CD1c-positive myeloid dendritic cell (primary cell): ENCODE measurements around the gene FBXL16.

ENCODE experiments used
- DNase-seq: peaks from one replicate; pipeline ENCODE4 v3.0.0-alpha.2; 2016; ENCODE audit errors: extremely low spot score

FBXL16 gene

DNA sequence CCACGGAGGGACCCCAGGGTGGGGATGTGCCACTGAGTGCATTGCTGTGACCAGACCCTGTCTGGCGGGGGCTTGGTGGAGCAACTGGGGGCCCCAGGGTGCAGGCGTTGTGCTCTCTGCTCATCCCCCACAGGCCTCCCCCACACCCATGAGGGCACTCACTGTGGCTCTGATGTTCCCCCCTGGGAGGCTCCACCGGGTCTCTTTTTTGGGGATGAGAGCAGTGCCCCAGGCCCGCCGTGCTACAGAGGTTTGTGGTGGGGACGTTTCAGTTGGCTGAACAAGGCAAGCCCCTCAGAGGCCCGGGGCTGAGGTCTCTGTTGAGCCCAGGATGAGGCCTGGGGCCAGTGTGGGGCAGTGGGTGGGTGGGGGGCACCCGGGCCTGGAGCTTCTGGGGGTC, 18.1 kb upstream of the FBXL16 start:
- no peak for DNase-seq

DNA sequence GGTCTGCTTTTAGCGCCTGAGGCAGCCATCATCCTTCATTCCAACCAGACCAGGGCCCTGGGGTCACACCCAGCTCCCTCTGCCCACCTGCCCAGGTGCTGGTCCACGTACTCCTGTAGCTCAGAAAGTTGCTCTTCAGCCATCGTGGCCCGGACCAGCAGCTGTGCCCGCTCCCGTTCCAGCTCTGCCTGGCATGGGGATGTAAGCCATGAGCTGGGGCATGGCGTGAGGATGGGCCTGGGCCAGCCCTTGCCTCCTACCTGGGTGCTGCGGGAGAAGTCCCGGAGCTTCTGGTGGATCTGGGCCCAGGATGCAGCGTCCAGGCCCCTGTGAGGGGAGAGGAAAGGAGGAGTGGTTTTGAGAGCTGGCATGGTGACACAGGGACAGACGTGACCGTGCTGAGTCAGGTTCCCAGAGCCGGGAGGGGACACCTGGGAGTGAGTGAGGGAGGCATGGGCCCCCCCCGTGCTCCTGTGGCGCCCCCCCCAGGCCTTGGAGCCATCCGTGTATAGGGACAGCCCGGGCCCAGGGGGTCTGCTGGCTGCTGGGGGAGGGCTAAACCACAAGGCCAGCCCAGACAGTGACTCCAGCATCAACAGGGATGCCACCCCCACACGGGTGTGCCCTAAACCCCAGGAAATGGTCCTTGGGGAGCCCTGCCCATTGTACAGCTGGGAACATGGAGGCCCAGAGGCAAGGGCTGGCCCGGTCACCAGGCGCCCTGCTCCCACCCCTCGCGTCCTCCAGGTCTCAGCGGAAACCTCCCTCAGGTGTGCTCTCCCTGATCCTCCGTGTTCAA, 17.4 kb upstream of the FBXL16 start:
- no peak for DNase-seq

DNA sequence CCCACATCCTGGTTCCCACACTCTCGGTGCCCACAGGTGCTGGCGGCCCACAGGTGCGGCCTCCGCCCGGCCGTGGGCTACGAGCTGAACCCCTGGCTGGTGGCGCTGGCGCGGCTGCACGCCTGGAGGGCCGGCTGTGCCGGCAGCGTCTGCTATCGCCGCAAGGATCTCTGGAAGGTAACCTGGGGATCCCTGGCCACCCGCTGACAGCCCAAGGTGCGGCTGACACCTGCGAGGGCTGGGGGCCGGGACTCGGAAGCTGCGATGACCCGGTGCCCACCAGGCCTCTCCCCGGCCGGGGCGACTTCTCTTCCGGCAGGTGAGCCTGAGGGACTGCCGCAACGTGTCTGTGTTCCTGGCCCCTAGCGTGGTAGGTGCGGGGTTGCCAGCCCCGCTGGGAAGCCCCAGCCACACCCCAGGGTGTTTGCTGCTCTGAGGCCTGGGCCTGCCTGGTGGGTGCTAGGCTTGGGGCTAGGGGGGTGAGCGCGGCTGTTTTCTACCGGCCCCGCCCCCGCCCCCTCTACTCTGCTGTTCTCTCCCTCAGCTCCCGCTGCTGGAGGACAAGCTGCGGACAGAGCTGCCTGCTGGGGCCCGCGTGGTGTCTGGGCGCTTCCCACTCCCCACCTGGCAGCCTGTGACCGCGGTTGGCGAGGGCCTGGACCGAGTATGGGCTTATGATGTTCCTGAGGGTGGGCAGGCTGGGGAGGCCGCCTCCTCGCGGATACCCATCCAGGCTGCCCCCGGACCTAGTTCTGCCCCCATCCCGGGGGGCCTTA, 16.4 kb upstream of the FBXL16 start:
- DNase-seq: no peak

DNA sequence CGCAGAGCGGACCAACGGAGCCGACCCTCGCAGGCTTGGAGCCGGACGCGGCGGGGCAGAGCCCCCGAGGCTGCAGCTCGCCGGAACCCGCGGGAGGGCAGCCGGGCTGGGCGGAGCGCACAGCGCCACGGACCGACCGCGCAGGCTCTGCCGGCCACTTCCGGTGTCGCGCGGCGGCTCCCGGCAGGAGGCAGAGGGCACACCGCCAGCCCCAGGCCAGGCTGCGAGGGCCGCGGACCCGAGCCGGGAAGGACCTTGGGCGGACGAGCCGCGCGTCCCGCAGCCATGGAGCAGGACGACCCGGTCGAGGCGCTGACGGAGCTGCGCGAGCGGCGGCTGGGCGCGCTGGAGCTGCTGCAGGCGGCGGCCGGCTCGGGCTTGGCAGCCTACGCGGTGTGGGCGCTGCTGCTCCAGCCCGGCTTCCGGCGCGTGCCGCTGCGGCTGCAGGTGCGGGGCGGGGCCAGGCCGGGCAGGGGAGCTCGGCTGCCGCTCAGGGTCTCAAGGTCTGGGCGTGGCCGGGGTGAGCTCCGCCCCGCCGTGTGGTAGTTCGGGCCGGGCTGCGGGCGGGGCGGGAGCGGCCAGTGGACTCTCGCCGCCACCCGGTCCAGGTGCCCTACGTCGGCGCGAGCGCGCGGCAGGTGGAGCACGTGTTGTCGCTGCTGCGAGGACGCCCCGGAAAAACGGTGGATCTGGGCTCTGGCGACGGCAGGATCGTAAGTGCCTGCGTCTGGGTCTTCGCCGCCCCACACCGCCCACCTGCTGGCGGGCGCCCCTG, 15.6 kb upstream of the FBXL16 start, which contains the start of gene ANTKMT:
Gene ANTKMT (plus strand): TSS at position 157 of the 775 bp plus-strand sequence. CDS start 129 bp downstream, at position 286.
- DNase-seq: peak; percentile 76

DNA sequence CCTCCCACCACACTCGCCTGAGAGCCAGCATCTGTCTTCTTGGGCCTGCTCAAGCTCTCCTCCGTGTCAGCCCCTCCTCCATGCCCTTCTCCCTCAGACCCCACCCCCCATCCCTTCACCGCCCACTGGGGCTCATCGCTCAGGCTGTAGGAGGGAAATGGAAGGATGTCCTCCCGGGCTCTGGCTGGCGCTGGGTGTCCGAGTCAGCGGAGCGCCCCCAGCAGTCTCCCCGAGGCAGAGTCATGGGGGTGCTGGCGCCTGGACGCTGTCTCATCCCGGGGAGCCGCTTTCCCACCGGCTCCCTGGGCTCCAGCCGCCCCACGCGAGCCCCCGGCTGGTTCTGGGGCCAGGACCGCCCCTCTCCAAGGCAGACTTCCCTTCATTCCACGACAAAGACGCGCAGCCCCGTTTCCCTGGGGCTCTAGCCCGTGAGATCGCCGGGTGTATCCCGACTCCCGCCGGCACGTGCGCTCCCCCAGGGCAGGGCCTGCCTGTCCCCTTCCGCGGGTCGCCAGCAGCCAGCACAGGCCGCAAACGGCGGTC, 14.9 kb upstream of the FBXL16 start:
- peak; percentile 45 for DNase-seq

DNA sequence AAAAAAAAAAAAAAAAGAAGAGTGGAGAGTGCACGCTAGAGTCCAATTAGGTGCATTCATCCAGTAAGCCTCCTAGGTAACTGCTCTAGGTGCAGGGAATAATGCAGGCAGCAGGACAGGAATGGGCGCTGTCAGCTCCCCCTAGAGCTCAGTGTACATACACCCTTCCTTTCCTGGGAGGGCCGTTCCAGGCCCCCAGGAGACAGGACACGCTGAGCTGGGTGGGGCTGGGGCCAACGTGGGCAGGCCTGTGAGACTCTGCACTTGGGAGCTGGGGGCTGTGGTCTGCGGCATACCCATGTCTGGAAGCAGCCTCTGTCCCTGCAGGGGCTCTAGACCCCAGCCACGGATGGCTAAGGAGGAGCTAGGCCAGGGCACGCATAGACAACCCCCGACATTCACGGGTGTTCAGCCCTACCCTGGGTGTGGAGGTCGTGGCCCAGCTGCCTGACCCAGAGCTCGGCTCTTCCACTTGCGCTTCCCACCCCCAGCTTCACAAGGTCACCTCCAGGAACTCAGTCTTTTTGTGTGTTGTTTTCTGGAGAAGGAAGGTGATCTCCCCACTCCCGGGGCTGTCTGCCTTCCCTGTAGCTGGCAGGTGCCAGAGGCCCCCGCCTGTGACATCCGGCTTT, 14.3 kb upstream of the FBXL16 start:
- DNase-seq: no peak

DNA sequence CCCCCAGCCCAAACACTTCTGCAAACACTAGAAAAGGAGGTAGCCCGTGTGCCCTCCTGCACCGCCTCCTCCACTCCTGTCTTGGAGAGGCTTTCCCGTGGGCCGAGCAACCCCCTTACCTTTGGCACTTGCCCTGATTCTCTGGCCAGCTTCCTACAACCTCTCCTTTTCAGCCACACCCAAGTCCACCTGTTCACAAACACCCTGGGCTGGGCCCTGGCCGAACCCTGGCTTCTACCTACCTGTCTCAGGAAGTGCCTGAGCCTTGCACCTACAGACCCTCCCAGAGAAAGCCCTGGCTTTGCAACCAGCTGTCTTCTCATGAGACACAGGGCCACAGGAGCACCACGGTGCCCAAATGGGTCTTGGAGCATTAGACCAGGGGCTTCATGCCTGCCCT, 13.3 kb upstream of the FBXL16 start:
- DNase-seq: no peak

DNA sequence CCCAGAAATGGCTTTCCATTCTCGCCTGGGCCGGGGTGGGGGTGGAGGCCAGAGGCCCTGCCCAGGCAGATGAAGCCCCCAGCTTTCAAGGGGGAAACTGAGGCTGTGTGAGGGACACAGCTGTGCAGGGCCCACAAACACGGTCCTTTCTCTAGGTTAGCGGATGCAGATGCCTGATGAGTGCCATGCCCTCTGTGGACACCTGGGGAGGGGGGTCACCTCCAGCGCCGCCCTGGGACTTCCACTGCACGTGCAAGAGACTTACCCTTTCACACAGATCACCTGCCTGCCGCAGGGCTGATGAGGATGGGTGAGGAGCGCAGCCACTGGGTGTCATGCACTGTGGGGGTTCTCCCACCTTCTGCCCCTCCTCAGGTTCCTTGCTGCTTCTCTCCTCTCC, 12.8 kb upstream of the FBXL16 start:
- DNase-seq: no peak

DNA sequence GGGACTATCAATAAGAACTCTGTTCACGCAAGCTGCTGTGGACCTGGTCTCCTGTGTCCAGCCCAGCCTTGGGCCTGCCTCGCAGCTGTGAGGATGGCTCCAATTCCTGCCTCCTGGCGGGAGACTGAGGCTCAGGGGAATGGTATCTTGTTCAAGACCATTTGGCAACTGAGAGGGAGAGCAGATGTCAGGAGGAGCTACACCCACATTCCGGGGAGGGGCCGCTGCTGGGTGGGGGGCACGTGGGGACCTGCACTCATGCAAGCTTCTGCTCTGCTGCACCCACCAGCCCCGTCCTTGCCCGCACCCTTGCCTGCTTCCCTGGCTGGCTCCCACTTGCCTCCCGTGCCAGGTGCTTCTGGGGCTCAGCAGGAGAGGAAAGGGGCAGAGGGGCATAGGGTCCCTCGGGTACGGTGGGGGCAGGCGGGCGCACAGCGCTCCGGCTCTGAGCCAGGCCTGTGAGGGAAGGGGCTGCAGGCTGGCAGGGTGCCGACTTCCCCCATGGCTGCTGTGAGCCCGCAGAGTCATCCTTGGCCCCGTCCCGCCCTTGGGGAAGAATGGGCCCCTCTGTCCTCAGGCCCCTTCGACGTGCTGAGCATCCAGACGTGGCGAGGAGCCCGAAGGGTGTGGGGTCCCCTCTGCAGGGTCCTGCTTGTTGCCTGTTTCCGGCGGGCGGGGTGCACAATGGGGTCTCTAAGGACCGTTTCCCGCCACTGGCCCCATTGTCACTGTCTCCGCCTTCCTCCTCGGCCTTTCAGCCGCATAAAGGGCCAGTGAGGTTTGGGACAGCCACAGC, 12.0 kb upstream of the FBXL16 start:
- no peak for DNase-seq

DNA sequence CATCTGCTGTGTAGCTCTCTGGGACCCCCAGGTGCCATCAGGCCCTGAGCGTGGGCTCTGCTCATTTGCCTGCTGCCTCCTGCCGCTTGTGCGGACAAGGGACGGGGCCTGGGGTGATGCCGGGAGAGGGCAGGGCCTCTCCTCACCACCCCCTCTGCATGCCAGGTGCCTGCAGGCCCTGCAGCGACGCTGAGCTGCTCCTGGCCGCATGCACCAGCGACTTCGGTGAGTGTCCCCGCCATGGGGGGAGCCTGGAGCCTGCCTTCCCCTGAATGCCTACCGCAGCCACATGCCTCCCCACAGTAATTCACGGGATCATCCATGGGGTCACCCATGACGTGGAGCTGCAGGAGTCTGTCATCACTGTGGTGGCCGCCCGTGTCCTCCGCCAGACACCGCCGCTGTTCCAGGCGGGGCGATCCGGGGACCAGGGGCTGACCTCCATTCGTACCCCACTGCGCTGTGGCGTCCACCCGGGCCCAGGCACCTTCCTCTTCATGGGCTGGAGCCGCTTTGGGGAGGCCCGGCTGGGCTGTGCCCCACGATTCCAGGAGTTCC, 11.2 kb upstream of the FBXL16 start:
- DNase-seq: no peak

DNA sequence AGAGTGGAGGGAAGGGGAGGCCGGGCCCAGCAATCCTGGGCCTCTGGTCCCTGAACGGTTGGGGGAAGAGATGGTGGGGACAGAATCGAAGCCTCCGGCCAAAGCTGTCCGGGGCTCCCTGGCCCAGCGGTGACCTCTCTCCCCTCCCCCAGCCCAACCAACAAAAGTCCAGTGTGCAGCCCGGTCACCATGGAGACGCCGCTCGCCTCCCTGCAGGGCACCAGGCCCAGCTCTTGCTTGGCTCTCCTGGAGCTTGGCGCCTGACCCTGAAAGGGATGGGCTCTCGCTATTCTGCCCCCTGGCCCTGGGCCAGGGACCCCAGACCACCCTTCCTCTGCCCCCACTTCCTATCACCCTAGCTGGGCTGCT, 10.6 kb upstream of the FBXL16 start:
- no peak for DNase-seq

DNA sequence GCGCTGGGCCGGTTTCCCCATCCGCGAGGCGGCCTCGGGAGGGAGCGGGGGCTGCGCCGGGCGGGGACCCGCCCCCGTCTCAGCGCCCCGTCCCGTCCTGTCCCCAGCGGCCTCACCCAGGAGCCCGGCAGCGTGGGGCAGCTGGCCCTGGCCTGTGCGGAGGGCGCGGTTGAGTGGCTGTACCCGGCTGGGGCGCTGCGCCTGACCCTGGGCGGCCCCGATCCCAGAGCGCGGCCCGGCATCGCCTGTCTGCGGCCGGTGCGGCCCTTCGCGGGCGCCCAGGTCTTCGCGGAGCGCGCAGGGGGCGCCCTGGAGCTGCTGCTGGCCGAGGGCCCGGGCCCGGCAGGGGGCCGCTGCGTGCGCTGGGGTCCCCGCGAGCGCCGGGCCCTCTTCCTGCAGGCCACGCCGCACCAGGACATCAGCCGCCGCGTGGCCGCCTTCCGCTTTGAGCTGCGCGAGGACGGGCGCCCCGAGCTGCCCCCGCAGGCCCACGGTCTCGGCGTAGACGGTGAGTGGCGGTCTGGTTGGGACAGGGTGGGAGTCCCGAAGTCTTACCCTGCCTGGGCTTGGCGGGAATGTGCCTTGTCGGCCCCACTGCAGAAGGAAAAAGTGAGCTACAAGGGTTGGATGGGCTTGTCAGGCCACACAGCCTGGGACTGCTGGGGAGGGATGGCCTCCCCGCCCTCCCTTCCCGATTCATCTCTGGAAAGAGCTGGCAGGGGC, 10.0 kb upstream of the FBXL16 start:
- peak; percentile 19 for DNase-seq

DNA sequence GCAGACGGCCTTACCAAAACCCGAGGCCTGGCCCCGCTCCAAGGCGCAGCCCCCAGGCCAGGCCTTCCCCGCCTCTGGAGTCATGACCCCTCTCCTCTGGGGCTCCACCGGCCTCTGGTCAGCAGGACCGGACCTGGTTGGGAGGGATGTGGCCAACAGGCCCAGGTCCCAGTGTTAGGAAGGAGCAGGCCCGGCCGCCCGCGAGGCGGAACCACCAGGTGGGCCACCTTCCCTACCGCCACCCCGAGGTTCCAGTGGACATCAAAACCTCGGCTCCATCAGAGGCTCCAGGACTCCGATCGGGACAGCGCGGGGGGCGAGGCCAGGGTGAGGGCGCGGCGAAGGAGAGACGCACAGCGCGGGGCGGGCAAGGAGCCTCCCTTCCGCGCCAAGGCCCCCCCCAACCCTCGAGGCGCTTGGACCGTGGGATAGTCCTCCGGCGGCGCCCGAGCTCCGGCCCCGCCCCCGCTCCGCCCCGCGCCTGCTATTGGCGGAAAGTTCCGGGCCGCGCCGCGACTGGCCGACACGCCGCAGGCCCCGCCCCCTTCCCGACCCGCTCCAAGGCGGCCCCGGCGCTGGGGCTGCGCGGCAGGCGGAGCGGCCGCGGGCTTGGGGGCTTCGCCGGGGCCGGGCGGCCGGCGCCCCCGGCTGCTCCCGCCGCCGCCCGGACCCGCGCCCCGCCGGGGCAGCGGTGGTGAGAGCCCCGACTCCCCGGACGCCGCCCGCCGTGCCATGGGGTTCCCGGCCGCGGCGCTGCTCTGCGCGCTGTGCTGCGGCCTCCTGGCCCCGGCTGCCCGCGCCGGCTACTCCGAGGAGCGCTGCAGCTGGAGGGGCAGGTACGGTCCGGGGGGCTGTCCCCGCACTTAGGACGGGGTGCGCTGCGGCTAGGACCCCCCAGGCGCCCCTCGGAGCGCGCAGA, 9.2 kb upstream of the FBXL16 start, which contains the start of gene METRN:
Gene METRN (plus strand): TSS at position 561 of the 919 bp plus-strand sequence. CDS start 172 bp downstream, at position 733.
- peak; percentile 94 for DNase-seq

DNA sequence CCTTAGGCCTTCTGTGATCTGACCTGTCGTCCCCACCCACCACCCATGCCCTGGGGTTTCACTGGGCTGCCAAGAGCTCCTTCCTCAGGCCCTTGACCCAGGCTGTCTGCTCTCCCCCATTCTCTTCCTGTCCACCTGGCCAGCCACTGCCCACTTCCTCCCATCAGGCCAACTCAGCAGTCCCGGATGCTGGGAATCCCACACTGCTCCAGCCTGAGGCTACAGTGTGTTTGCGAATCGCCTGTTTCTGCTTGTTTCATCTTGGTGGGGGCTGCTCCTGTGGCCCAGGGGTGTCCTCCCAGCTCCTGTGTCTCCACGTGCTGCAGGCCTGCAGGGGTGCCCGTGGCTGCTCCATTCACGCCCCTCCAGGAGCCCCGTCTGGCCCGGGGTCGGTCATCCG, 8.5 kb upstream of the FBXL16 start:
- no peak for DNase-seq

DNA sequence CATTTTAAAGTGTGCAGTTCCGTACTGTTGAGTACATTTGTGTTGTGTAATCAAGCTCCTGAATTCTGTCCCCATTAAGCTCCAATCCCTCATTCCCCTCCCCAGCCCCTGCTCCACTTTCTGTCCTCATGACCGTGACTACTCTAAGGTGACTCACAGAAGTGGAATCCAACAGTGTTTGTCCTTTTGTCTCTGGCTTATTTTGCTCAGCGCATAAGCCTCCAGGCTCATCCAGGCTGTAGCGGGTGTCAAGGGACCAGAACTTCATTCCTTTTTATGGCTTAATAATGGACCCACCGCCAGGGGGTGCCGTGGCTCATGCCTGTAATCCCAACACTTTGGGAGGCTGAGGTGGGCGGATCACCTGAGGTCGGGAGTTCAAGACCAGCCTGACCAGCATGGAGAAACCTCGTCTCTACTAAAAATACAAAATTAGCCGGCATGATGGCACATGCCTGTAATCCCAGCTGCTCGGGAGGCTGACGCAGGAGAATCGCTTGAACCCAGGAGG, 7.2 kb upstream of the FBXL16 start:
- peak; percentile 61 for DNase-seq

DNA sequence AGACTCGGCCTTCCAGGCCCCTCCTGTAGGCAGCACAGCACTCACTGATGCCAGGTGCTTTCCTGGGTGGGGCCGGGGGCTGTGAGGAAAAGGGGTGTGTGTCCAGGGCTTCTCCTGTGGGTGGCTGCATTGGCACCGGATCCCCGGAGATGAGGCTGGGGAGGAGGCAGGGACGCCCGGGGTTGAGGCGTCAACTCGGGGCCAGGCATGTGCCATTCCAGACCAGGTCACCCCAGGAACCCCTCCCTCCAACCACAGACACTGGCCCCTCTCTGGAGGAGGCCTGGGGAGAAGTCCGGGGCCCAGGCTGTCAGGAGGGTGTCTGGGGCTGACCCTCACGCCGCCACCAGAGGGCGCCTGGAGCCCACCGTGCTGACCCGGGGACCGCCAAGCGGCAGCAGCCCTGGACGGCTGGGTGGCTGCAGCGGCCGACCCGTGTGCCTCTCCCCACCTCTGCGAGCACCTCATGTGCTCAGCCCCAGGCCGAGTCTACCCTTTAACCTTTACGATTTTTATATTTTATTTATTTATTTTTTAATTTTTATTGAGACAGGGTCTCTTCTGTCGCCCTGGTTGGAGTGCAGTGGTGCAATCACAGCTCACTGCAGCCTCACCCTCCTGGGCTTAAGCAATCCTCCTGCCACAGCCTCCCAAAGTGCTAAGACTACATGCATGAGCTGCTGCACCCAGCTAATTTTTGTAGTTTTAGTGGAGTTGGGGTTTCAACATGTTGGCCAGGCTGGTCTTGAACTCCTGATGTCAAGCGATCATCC, 6.1 kb upstream of the FBXL16 start:
- DNase-seq: peak; percentile 83

DNA sequence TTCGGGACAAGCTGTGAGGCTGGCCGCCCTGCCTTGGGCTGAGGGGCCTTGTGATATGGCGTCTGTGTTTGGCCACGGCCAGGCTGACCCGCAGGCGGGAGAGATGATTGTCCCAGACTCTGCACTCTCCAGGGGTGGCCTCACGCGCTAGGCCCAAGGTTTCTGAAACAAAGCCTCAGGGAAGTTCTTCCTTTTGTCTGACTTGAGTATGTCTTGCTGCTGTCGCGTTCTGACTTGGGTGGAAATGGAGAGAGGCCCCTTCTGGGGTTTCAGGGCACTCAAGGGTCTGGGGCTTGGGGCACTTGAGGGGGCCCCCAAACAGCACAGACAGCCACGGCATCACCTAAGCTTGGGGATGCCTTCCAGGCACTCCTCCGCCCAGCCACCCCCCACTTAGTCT, 5.5 kb upstream of the FBXL16 start:
- DNase-seq: no peak
